Hepatocyte (in vitro differentiated cells): ENCODE data around the gene DBT. TPM values are rescaled to one million over a fixed set of nuclear protein-coding genes. Genes with fewer than 3 reads are reported as not detected.
A peak's percentile ranks its signal among the peaks of the same experiment; 100 is the strongest.

ENCODE experiments used
- DNase-seq: peaks from one replicate; pipeline ENCODE4 v3.0.0-alpha.2; 2016; ENCODE audit warnings: low spot score
- H2AFZ ChIP-seq: fragments of 200-600 bp; sonication (generic); 2 replicates; pipeline ENCODE4 v1.6.0; 2016; ENCODE audit warnings: antibody characterized with exemption, mild to moderate bottlenecking
- H3K27ac ChIP-seq: fragments of 200-600 bp; sonication (generic); 2 replicates; pipeline ENCODE4 v1.5.1; 2016; ENCODE audit warnings: mild to moderate bottlenecking
- H3K27me3 ChIP-seq: fragments of 200-600 bp; sonication (generic); 2 replicates; pipeline ENCODE4 v1.6.1; 2016
- H3K36me3 ChIP-seq: fragments of 200-600 bp; sonication (generic); replicated peaks from 2 replicates; pipeline ENCODE4 v1.5.1; 2016; ENCODE audit warnings: low read depth; ENCODE audit not compliant: insufficient read depth
- H3K4me1 ChIP-seq: fragments of 200-600 bp; sonication (generic); 2 replicates; pipeline ENCODE4 v1.5.1; 2016; ENCODE audit warnings: mild to moderate bottlenecking, moderate library complexity; ENCODE audit not compliant: insufficient read depth
- H3K4me2 ChIP-seq: fragments of 200-600 bp; sonication (generic); 2 replicates; pipeline ENCODE4 v1.6.0; 2016
- H3K4me3 ChIP-seq: fragments of 200-600 bp; sonication (generic); 2 replicates; pipeline ENCODE4 v1.5.1; 2016; ENCODE audit warnings: mild to moderate bottlenecking
- H3K79me2 ChIP-seq: fragments of 200-600 bp; sonication (generic); 2 replicates; pipeline ENCODE4 v1.6.0; 2017; ENCODE audit warnings: mild to moderate bottlenecking
- H3K9me2 ChIP-seq: fragments of 200-600 bp; sonication (generic); replicated peaks from 2 replicates; pipeline ENCODE4 v1.6.0; 2017; ENCODE audit warnings: mild to moderate bottlenecking; ENCODE audit not compliant: insufficient read depth
- H3K9me3 ChIP-seq: fragments of 200-600 bp; sonication (generic); 2 replicates; pipeline ENCODE4 v1.5.1; 2016; ENCODE audit warnings: low read depth, mild to moderate bottlenecking
- H4K20me1 ChIP-seq: fragments of 200-600 bp; sonication (generic); 2 replicates; pipeline ENCODE4 v1.6.0; 2016; ENCODE audit warnings: mild to moderate bottlenecking; ENCODE audit not compliant: insufficient read depth, poor library complexity, severe bottlenecking
- CTCF ChIP-seq: fragments of 200-600 bp; sonication (generic); IDR thresholded peaks from 2 replicates; pipeline ENCODE4 v1.5.1; 2016; ENCODE audit warnings: antibody characterized with exemption, mild to moderate bottlenecking; ENCODE audit not compliant: poor library complexity
- EZH2 ChIP-seq: fragments of 200-600 bp; sonication (generic); IDR thresholded peaks from 2 replicates; pipeline ENCODE4 v1.6.1; 2016; ENCODE audit warnings: antibody characterized with exemption, mild to moderate bottlenecking, borderline replicate concordance
- EZH2phosphoT487 ChIP-seq: fragments of 200-600 bp; sonication (generic); IDR thresholded peaks from one replicate; pipeline ENCODE4 v1.6.1; 2018; ENCODE audit warnings: antibody characterized with exemption, mild to moderate bottlenecking, low read depth, moderate library complexity; ENCODE audit not compliant: unreplicated experiment, severe bottlenecking
- whole genome bisulfite sequencing: methylation state at CpG from one replicate; pipeline ENCODE4 v1.1.6; 2016; ENCODE audit warnings: low lambda C conversion rate; ENCODE audit errors: missing lambda C conversion rate; 5-methylcytosine and 5-hydroxymethylcytosine counted together
- polyA plus RNA-seq: library from polyadenylated mRNA; unstranded; fragments of >200 nt; fragmentation: Nextera tagmentation; extraction: Ambion mirVana; gene quantifications from 2 replicates; pipeline ENCODE4 v1.2.1, GENCODE V29; 2016
- total RNA-seq: library from RNA; depleted of rRNA; stranded (reverse); fragments of >200 nt; gene quantifications from 2 replicates; pipeline ENCODE4 v1.2.3, GENCODE V29; 2014

Gene DBT
- total and polyA plus RNA-seq, 2 experiments from 2014 or later = 9.2 to 11.8 TPM

GRCh38 chr1:100187912-100188311 is 61.7 kb downstream of the DBT start:
- DNase-seq = peak; percentile 7
- WGBS = 93% methylated on average over 3 of the region's 3 CpGs
- Histone ChIP-seq H3K4me3 (no peak overlapping the region), H3K4me1 (no peaks in the 10 kb centered on the region), H2AFZ (no peak overlapping the region), H3K9me2 (no peaks in the 10 kb centered on the region), H3K36me3 (no peaks in the 10 kb centered on the region), H3K27me3 (no peaks in the 10 kb centered on the region), H3K9me3 (no peaks in the 10 kb centered on the region), H3K79me2 (no peaks in the 10 kb centered on the region), H3K4me2 (no peak overlapping the region), H4K20me1 (no peaks in the 10 kb centered on the region), H3K27ac (no peak overlapping the region)
- TF ChIP-seq CTCF = no peak
- no peak for TF ChIP-seq EZH2
- no peak for TF ChIP-seq EZH2phosphoT487

DNA sequence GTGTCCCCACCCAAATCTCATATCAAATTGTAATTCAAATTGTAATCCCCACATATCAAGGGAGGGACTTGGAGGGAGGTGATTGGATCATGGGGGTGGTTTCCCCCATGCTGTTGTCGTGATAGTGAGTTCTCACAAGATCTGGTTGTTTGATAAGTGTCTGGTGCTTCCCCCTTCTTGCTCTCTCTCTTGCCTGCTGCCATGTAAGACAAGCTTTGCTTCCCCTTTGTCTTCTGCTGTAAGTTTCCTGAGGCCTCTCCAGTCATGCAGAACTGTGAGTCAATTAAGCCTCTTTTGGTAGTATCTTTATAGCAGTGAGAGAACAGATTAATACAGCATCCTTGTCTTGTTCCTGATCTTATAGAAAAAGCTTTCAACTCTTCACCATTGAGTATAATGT is 65.1 kb downstream of the DBT start:
- DNase-seq = no peak
- H3K9me2 ChIP-seq = no peaks in the 10 kb centered on the region
- H3K4me3 ChIP-seq = no peak overlapping the region
- H3K27ac ChIP-seq = no peak overlapping the region
- H3K27me3 ChIP-seq = no peaks in the 10 kb centered on the region
- 56% methylated on average over 1 of the region's 1 CpG for WGBS
- no peaks in the 10 kb centered on the region for H3K9me3 ChIP-seq
- TF ChIP-seq CTCF (no peak), EZH2 (no peak), EZH2phosphoT487 (no peak)
- no peaks in the 10 kb centered on the region for H3K79me2 ChIP-seq
- no peaks in the 10 kb centered on the region for H3K36me3 ChIP-seq
- no peaks in the 10 kb centered on the region for H4K20me1 ChIP-seq
- no peaks in the 10 kb centered on the region for H3K4me1 ChIP-seq
- H2AFZ ChIP-seq = no peak overlapping the region
- H3K4me2 ChIP-seq = no peak overlapping the region

DNA sequence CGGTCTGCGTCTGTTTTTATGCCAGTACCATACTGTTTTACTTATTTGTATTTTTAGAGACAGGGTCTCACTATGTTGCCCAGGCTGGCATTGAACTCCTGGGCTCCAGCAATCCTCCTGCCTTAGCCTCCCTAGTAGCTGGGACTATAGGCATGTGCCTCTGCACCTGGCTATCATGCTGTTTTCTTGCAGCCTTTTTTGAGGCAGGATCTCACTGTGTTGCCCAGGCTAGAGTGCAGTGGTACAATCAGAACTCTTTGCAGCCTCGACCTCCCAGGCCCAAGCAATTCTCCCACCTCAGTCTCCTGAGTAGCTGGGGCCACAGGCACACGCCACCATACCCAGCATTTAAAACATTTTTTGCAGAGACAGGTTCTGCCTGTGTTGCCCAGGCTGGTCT is 66.3 kb downstream of the DBT start:
- WGBS = 94% methylated on average over 4 of the region's 4 CpGs
- Histone ChIP-seq H3K4me2 (no peak overlapping the region), H3K9me3 (no peaks in the 10 kb centered on the region), H3K79me2 (no peaks in the 10 kb centered on the region), H3K36me3 (no peaks in the 10 kb centered on the region), H4K20me1 (no peaks in the 10 kb centered on the region), H2AFZ (no peak overlapping the region), H3K9me2 (no peaks in the 10 kb centered on the region), H3K27ac (no peak overlapping the region), H3K4me3 (no peak overlapping the region), H3K27me3 (no peaks in the 10 kb centered on the region), H3K4me1 (no peaks in the 10 kb centered on the region)
- no peak for DNase-seq
- no peak for TF ChIP-seq EZH2phosphoT487
- no peak for TF ChIP-seq EZH2
- no peak for TF ChIP-seq CTCF

- no peaks in the 10 kb centered on the region for H4K20me1 ChIP-seq
- H3K4me1 ChIP-seq = no peaks in the 10 kb centered on the region
- no peak within 1 kb of the TSS for H3K4me2 ChIP-seq
- no peaks in the 10 kb centered on the region for H3K27me3 ChIP-seq
- no peak for TF ChIP-seq EZH2phosphoT487
- H3K27ac ChIP-seq = no peak within 1 kb of the TSS
- H3K79me2 ChIP-seq = no peaks in the 10 kb centered on the region
- no peaks in the 10 kb centered on the region for H3K36me3 ChIP-seq
- 85% methylated on average over 5 of the region's 5 CpGs for WGBS
- H3K4me3 ChIP-seq = no peak within 1 kb of the TSS
- no peak for DNase-seq
- no peak within 1 kb of the TSS for H2AFZ ChIP-seq
- H3K9me3 ChIP-seq = no peaks in the 10 kb centered on the region
- H3K9me2 ChIP-seq = no peaks in the 10 kb centered on the region
These were observed 71.5 kb downstream of the DBT start, which contains the start of gene LRRC39 for GRCh38 chr1:100178091-100178490. Gene LRRC39, minus strand, starts transcription at chr1:100178256. Its CDS starts 9,740 bp downstream, at chr1:100168516.
